Upper lobe of left lung (tissue), 4 donors: ENCODE measurements around the gene CSF2.

ENCODE experiments used
- POLR2A ChIP-seq, 4 donors: fragments of 450-650 bp; IDR thresholded peaks; one replicate each; pipeline ENCODE4 v1.5.1; 2016 to 2017; ENCODE audit warnings: antibody characterized with exemption in 4 of 4, mild to moderate bottlenecking in 2 of 4
- POLR2AphosphoS5 ChIP-seq, 2 donors: sonication (generic); formaldehyde crosslinking; IDR thresholded peaks; one replicate each; pipeline ENCODE4 v1.5.1; 2017; ENCODE audit warnings: antibody characterized with exemption in 2 of 2
- TF ChIP-seq, protein P1 (sequence below), 6 experiments: fragments of 450-650 bp in 4 of 6; fragments of 200-600 bp in 2 of 6; sonication (generic) in 2 of 6; IDR thresholded peaks; one replicate each; pipeline ENCODE4 v1.5.1; 2016 to 2019; ENCODE audit warnings: antibody characterized with exemption in 6 of 6

DNA sequence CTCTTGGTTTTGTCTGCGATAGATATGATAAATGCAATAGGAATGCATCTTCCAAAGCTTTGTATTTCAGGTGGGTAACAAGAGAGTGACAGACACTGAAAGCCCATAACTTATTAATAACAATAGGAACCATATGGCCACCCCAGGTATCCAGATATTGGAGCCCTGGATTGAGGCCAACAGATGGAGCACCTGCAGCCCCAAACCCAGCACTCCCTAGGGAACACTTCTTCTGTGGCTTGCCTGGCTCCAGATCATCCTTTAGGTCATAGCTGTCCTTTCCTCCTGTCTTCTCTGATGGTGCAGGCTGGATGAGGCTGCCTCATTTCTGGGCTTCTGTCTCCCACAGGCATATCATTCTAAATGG lies 18.2 kb upstream of the CSF2 start:
- no peak for TF ChIP-seq POLR2A (IDR thresholded peaks at IDR 0.05)
- TF ChIP-seq, protein P1, sequence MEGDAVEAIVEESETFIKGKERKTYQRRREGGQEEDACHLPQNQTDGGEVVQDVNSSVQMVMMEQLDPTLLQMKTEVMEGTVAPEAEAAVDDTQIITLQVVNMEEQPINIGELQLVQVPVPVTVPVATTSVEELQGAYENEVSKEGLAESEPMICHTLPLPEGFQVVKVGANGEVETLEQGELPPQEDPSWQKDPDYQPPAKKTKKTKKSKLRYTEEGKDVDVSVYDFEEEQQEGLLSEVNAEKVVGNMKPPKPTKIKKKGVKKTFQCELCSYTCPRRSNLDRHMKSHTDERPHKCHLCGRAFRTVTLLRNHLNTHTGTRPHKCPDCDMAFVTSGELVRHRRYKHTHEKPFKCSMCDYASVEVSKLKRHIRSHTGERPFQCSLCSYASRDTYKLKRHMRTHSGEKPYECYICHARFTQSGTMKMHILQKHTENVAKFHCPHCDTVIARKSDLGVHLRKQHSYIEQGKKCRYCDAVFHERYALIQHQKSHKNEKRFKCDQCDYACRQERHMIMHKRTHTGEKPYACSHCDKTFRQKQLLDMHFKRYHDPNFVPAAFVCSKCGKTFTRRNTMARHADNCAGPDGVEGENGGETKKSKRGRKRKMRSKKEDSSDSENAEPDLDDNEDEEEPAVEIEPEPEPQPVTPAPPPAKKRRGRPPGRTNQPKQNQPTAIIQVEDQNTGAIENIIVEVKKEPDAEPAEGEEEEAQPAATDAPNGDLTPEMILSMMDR (IDR thresholded peaks at IDR 0.05), result no peak
- TF ChIP-seq POLR2AphosphoS5 (IDR thresholded peaks at IDR 0.05), result no peak
